Measurements from ENCODE around the gene TBC1D2. TPM values are rescaled to one million over a fixed set of nuclear protein-coding genes. Genes with fewer than 3 reads are reported as not detected.

Gene TBC1D2
- total RNA-seq, 1 donor = 8.0 TPM

DNA sequence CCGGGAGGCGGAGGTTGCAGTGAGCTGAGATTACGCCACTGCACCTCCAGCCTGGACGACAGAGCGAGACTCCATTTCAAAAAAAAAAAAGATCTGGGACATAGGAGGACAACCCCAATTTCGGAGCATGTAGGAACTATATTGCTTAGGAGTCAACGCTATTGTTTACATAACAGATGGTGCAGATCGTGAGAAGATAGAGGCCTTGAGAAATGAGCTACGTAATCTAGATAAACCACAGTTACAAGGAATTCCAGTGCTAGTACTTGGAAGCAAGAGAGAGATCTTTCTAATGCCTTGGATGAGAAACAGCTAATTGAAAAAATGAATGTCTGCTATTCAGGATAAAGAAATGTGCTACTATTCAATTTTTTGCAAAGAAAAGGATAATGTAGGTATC, 20.3 kb downstream of the TBC1D2 start:
- H3K9me3 ChIP-seq (ENCODE audit: low read depth, low read length) = no peaks in the 10 kb centered on the region
- H3K27me3 ChIP-seq (ENCODE audit: insufficient read depth, low read length) = no peaks in the 10 kb centered on the region
- peaks cover 14% of the 10 kb centered on the region for H3K4me1 ChIP-seq (ENCODE audit: insufficient read depth, low read length)

DNA sequence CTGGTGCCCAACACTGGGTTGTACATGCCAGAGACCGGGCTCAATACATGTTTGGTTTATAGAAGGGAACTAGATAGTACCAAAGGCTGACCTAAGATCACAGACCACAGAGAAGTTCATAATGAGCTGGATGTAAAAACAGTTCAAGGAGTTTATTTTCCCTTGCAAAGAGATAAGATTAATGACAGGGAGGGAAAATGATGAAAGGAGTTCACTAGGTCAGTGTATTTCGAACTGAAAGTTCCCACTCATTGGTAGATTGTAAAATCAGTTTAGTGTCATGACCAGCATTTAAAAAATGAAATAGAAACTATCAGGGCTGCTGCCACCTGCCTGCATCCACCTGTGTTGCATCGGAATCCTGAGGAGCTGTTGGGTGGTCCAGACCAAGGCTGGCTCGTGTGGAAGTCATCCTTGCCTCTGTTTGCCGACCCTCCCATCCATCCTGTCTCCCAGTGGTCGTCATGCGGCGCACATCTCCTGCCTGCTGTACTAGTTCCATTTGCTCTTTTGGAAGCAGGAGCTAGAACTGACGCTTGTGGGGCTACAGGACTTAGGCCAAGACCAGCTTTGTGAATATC, 21.1 kb downstream of the TBC1D2 start:
- H3K4me3 ChIP-seq (ENCODE audit: low read length) = no peak overlapping the region

More for the DNA sequence above, 20.3 kb downstream of the TBC1D2 start:
- no peak overlapping the region for H3K4me3 ChIP-seq (ENCODE audit: low read length)

DNA sequence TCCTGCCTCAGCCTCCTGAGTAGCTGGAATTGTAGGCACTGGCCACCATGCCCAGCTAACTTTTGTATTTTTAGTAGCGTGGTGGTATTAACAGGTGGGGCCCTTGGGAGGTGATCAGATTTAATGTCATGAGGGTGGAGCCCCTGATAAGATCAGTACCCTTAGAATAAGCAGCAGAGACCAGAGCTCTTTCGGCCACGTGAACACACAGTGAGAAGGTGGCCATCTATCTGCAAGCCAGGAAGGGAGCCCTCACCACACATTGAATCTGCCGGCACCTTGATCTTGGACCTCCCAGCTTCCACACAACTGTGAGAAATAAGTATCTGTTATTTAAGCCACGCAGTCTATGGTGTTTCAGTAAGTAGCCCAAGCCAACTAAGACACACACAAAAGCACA, 22.5 kb downstream of the TBC1D2 start:
- H3K27me3 ChIP-seq (ENCODE audit: insufficient read depth, low read length) = no peaks in the 10 kb centered on the region
- peaks cover 18% of the 10 kb centered on the region for H3K4me1 ChIP-seq (ENCODE audit: insufficient read depth, low read length)
- no peak overlapping the region for H3K4me3 ChIP-seq (ENCODE audit: low read length)
- H3K9me3 ChIP-seq (ENCODE audit: low read depth, low read length) = no peaks in the 10 kb centered on the region

More for the DNA sequence above, 21.1 kb downstream of the TBC1D2 start:
- Histone ChIP-seq H3K9me3 (ENCODE audit: low read depth, low read length) (no peaks in the 10 kb centered on the region), H3K4me1 (ENCODE audit: insufficient read depth, low read length) (peaks cover 11% of the 10 kb centered on the region), H3K27me3 (ENCODE audit: insufficient read depth, low read length) (no peaks in the 10 kb centered on the region)

DNA sequence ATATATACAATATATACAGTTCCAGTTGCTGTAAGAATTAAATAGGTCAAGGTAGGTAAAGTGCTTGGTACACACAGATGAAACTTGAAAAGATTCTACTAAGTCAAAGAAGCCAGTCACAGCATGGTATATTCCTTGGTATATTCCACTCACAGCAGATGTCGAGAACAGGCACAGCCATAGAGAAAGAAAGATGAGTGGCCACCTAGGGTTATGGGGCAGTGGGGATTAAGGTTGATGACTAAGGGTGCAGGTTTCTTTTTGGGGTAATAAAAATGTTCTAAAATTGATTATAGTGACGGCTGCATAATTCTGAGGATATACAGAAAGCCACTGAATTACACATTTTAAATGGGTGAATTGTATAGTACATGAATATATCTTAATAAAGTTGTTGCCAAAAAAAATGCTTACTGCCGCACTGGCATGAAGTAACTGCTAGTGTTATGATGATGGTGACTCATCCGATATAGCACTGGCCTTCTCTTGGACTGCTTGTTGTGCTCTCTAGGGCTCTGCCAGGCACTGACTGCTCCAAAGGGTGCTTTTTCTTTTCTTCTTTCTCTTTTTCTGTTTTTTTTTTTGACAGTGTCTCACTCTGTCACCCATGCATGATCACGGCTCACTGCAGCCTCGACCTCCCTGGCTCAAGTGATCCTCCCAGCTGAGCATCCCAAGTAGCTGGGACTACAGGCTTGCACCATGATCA, 23.5 kb downstream of the TBC1D2 start:
- H3K4me1 ChIP-seq (ENCODE audit: insufficient read depth, low read length) = peaks cover 12% of the 10 kb centered on the region
- H3K27me3 ChIP-seq (ENCODE audit: insufficient read depth, low read length) = no peaks in the 10 kb centered on the region
- no peaks in the 10 kb centered on the region for H3K9me3 ChIP-seq (ENCODE audit: low read depth, low read length)
- no peak overlapping the region for H3K4me3 ChIP-seq (ENCODE audit: low read length)

DNA sequence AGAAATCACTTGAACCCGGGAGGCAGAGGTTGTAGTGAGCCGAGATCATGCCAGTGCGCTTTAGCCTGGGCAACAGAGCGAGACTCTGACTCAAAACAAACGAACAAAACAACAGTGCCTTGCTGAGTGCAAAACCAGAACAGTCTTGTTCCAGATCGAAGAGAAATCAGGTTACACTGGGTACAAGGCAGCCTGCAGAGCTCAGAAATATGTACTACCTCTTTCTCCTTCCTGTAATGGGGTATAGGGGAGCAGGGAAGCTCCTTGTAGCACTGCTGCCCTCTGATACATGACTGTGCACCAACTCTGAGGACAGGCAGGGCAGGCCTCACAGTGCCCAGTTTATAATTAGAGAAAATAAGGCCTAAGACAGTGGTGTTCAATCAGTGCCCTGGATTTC, 24.7 kb downstream of the TBC1D2 start:
- no peak overlapping the region for H3K4me3 ChIP-seq (ENCODE audit: low read length)
- H3K4me1 ChIP-seq (ENCODE audit: insufficient read depth, low read length) = peaks cover 11% of the 10 kb centered on the region
- H3K9me3 ChIP-seq (ENCODE audit: low read depth, low read length) = no peaks in the 10 kb centered on the region
- no peaks in the 10 kb centered on the region for H3K27me3 ChIP-seq (ENCODE audit: insufficient read depth, low read length)

DNA sequence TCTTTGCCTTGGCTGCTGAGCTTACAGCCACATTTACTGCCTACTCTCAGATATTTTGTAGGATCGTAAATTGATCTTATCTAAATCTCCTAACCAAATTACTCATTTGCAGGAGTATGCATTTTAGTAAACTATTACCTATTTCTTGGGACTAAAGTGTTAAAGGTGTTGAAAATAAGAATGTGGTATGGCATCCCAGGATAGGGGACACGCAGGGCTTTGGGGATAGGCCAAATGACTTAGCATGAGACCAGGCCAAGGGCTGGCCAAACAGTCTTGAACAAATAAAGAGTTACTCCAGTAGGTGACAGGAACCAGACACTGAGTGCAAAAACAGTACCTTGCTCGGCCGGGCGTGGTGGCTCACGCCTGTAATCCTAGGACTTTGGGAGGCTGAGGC, 25.1 kb downstream of the TBC1D2 start:
- Histone ChIP-seq H3K4me3 (ENCODE audit: low read length) (no peak overlapping the region), H3K4me1 (ENCODE audit: insufficient read depth, low read length) (peaks cover 11% of the 10 kb centered on the region), H3K27me3 (ENCODE audit: insufficient read depth, low read length) (no peaks in the 10 kb centered on the region), H3K9me3 (ENCODE audit: low read depth, low read length) (no peaks in the 10 kb centered on the region)

DNA sequence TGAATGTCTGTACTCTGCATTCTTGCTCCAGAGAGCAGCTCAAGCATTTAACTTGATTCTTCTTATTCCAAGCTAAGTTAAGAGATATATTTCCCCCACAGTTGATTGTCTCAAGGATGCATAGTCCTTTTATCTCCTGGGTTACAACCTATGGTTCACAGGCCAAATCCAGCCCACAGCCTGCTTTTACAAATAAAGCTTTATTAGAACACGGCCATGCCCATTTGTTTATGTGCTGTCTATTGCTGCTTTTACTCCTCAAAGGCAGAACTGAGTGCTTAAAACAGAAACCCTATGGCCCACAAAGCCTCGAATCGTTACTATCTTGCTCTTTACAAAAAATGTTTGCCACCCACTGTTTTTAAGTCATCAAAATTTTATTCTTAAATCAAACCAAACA, 25.8 kb downstream of the TBC1D2 start:
- no peak overlapping the region for H3K4me3 ChIP-seq (ENCODE audit: low read length)
- no peaks in the 10 kb centered on the region for H3K27me3 ChIP-seq (ENCODE audit: insufficient read depth, low read length)
- H3K9me3 ChIP-seq (ENCODE audit: low read depth, low read length) = no peaks in the 10 kb centered on the region
- peaks cover 11% of the 10 kb centered on the region for H3K4me1 ChIP-seq (ENCODE audit: insufficient read depth, low read length)

DNA sequence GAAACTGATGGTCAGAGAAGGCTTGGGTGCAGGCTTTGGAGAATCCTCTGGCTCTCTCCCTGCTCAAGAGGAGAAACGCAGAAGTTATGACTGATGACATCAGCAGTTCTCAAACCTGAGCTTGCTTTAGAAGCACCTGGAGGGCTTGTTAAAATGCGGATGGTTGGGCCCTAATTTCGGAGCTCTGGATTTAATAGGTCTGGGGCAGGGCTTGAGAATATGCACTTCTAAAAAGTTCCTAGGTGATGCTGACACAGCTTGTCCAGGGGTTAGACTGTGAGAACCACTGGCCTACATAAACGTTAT, 26.4 kb downstream of the TBC1D2 start:
- no peak overlapping the region for H3K4me3 ChIP-seq (ENCODE audit: low read length)
- peaks cover 11% of the 10 kb centered on the region for H3K4me1 ChIP-seq (ENCODE audit: insufficient read depth, low read length)
- no peaks in the 10 kb centered on the region for H3K27me3 ChIP-seq (ENCODE audit: insufficient read depth, low read length)
- H3K9me3 ChIP-seq (ENCODE audit: low read depth, low read length) = no peaks in the 10 kb centered on the region

DNA sequence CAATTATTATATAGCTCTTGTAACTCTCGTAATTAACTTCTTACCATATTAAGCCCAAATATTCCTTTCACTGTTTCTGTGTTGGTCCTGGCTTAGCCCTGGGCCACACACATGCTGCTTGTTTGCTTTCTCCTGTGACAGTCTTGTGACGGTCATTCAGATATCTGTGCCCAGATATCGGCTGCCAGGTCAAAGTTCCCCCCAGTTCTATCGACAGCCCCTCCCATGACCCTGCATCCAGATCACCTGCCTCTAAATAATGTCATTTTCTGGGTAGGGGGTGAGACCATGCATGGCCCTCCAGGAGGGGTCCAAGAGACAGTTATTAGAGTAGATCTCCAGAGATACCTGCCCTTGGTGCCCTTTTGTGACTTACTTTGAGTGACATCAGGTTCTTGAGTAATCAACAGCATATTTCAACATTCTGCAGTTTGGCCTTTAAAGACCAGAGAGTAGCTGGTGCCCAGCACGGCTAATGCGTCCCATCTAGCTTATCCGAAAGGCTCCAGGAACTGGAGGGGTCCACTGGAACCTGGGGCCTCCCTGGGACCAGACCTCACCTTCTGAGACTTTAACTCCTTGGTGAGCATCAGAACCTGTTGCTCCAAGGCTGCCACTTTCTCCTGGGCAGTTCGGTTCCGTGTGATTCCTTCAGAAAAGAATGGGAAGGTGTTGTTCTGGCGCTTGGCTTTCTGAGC, 26.9 kb downstream of the TBC1D2 start:
- Histone ChIP-seq H3K27me3 (ENCODE audit: insufficient read depth, low read length) (no peaks in the 10 kb centered on the region), H3K4me3 (ENCODE audit: low read length) (no peak overlapping the region), H3K9me3 (ENCODE audit: low read depth, low read length) (no peaks in the 10 kb centered on the region), H3K4me1 (ENCODE audit: insufficient read depth, low read length) (peaks cover 13% of the 10 kb centered on the region)

DNA sequence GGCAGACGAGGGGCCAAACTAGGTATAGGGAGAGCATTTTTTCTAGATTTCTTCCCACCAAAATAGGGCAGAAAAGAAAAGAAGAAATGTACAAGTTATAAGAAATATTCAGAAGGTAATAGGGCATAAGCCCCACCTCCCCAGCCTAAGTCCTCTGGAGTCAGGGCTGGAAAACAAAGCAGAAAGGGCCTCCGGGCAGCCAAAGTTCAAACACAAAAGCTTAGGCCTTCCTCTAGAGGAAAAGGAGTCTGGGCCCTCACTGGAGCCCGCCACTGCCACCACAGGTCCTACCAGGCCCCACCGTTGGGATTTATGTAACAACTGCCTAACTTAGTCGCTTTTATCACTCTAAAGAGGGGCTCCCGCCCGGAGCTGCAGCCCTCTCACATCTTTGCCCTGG, 27.6 kb downstream of the TBC1D2 start:
- Histone ChIP-seq H3K27me3 (ENCODE audit: insufficient read depth, low read length) (no peaks in the 10 kb centered on the region), H3K4me1 (ENCODE audit: insufficient read depth, low read length) (peaks cover 17% of the 10 kb centered on the region), H3K9me3 (ENCODE audit: low read depth, low read length) (no peaks in the 10 kb centered on the region), H3K4me3 (ENCODE audit: low read length) (no peak overlapping the region)

DNA sequence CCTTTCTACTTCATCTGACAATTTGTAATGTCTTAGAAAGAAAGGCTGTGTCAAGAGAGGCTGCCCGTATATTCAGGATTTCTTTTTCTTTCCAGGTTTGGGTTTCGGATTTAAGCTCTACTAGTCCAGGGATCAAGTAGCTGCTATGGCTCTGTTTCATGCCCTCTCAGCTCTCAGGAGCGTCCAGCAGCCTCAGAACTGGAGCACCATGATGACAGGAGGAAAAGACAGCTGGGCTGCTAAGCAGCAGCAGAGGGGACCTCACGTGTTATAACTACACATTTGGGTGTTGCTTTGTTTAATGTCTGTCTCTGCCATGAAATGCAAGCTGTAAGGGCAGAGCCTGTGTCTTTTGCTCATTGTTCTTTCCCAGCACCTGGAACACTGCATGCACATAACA, 28.5 kb downstream of the TBC1D2 start:
- Histone ChIP-seq H3K9me3 (ENCODE audit: low read depth, low read length) (no peaks in the 10 kb centered on the region), H3K4me3 (ENCODE audit: low read length) (no peak overlapping the region), H3K27me3 (ENCODE audit: insufficient read depth, low read length) (no peaks in the 10 kb centered on the region), H3K4me1 (ENCODE audit: insufficient read depth, low read length) (peaks cover 13% of the 10 kb centered on the region)

DNA sequence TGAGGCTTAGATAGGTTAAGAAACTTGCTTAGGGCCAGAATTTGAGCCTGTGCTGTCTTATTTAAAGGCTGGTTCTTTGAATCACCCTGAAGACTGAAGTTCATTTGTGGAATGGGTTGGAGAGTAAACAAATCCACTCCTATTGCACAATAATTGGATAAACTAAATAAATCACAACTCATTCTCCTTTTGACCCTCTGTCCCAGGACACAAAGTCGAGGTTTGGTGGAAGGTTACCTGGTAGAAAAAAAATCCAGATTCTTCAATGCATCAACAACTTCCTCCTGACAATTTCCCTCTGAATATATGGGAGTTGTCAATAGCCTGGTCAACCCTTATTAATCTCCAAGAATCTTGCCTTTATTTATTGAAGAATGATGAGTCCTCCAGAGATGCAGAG, 28.9 kb downstream of the TBC1D2 start:
- no peaks in the 10 kb centered on the region for H3K9me3 ChIP-seq (ENCODE audit: low read depth, low read length)
- H3K4me1 ChIP-seq (ENCODE audit: insufficient read depth, low read length) = peaks cover 13% of the 10 kb centered on the region
- no peak overlapping the region for H3K4me3 ChIP-seq (ENCODE audit: low read length)
- no peaks in the 10 kb centered on the region for H3K27me3 ChIP-seq (ENCODE audit: insufficient read depth, low read length)

DNA sequence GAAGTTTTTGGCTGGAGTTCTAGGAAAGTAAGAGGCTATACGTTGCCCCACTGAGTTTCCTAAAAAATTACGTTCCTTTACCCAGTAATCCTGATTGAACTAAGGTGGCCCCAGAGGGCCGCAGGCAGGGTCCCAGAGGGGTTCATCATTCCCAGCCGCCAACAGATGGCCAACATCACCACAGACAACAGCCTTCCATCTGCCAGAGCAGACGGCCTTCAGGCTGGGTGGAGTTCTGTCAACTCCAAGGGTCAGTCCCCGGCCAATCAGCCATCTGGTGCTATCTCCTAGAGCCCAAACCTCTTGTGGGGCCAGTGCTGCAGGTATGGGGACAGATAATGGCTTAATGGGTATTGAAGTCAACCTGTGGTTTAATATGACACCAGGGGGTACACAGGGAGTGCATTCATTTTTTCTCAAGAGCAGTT, 30.4 kb downstream of the TBC1D2 start:
- Histone ChIP-seq H3K9me3 (ENCODE audit: low read depth, low read length) (no peaks in the 10 kb centered on the region), H3K4me3 (ENCODE audit: low read length) (no peak overlapping the region)

DNA sequence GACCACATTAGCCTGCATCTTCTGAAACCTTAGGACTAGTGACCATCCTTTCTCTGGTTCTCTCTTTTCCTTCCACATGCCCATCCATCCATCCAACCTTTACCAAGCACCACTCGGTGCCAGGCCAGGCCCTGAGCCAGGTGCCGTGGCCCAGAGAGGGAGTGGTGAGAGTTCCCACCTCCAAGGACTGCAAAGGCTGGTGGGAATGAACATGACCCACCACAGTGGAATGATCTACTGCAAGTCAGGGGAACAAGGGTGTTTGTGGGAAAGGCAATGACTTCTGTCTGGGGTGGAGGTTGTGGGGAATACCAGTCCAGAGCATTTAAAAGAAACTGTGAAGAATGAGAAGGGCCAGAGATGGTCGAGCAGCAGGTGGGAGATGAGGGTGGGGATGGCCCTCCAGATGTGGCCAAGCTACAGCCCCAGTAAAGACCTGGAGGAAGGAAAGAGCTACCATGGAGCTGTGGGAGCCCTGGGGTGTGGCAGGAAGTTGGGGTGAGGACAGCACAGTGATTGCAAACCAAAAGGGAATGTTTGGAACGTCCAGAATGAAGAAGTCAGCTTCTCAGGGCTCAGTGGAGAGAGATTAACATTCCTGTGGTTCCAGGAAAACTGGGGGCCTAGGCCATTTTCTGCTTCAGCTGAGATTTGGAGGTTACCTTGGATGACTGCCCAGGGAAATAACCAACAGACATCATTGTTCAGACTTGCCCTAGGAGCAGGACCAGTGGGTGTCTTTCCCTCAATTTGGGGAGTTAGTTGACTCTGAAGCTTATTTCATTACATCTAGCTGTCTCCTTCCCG, 32.4 kb downstream of the TBC1D2 start:
- H3K27me3 ChIP-seq (ENCODE audit: insufficient read depth, low read length) = no peaks in the 10 kb centered on the region
- no peaks in the 10 kb centered on the region for H3K9me3 ChIP-seq (ENCODE audit: low read depth, low read length)
- no peak overlapping the region for H3K4me3 ChIP-seq (ENCODE audit: low read length)
- H3K4me1 ChIP-seq (ENCODE audit: insufficient read depth, low read length) = peaks cover 6% of the 10 kb centered on the region

More for the DNA sequence above, 30.4 kb downstream of the TBC1D2 start:
- no peaks in the 10 kb centered on the region for H3K27me3 ChIP-seq (ENCODE audit: insufficient read depth, low read length)
- H3K4me1 ChIP-seq (ENCODE audit: insufficient read depth, low read length) = peaks cover 13% of the 10 kb centered on the region

DNA sequence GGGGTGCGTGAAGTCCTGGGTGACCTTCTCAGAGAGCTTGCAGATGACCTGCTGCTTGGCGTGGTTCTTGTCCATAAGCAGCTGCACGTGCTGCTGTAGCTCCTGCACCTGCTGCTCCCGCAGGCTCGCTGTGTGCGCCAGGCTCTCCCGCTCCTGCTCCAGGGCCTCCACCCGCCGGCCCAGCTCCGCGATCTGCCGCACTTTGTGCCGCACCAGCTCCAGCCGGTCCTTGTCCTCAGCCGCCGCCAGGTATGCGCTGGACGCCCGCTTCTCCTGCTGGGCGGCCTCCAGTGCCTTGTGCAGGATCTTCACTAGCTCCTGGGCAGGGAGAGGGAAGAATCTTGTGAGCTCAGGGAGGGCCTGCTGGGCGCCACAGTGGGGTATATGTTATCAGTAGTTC, 34.5 kb downstream of the TBC1D2 start:
- no peaks in the 10 kb centered on the region for H3K27me3 ChIP-seq (ENCODE audit: insufficient read depth, low read length)
- no peak overlapping the region for H3K4me3 ChIP-seq (ENCODE audit: low read length)

More for the DNA sequence above, 34.5 kb downstream of the TBC1D2 start:
- H3K9me3 ChIP-seq (ENCODE audit: low read depth, low read length) = no peaks in the 10 kb centered on the region
- H3K4me1 ChIP-seq (ENCODE audit: insufficient read depth, low read length) = peaks cover 6% of the 10 kb centered on the region
